ENCODE data around the gene UGT1A3.
A peak's percentile ranks its signal among the peaks of the same experiment; 100 is the strongest.
"Not testable (repeated sequence)": the region's sequence is repeated elsewhere in the genome, so short reads cannot be mapped to it uniquely, and the experiment has no call there.

UGT1A3 gene

DNA sequence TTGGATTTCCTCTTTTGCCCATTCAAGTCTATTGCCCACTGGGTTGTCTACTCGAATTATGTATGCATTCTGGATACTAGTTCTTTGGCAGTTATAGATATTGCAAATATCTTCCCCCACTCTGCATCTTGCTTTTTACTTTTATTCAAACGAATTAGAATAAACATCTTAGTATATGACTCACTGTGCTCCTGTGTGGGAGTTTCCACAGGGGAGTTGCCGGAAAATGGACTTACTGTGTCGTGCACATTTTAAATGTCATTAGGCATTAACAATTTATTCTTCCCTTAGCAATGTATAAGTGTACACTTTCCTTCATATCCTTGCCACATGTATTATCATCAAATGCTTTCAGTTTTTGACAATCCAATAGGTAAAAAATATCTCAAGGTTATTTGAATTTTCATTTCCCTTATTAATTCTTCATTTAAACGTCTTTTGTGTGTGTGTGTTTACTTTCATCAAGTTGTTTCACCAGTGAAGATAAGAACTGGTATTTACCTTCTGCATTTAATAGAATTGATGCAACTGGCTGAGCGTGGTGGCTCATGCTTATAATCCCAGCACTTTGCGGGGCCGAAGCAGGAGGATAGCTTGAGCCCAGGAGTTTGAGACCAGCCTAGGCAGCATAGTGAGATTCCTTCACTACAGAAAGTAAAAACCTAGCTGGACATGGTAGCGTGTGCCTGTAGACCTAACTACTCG lies 20.8 kb upstream of the UGT1A3 start:
- DNase-seq (ENCODE audit: low read depth in 1 of 2, low spot score in 1 of 2), result no peak

GRCh38 chr2:233708942-233709341 lies 19.9 kb upstream of the UGT1A3 start:
- DNase-seq (ENCODE audit: low read depth in 1 of 2, low spot score in 1 of 2), result no peak

GRCh38 chr2:233711312-233712008 lies 17.4 kb upstream of the UGT1A3 start:
- peak; percentile 35 to 40 for DNase-seq (ENCODE audit: low read depth in 1 of 2, low spot score in 1 of 2)

- no peak for DNase-seq (ENCODE audit: low read depth in 1 of 2, low spot score in 1 of 2)
These were observed 16.1 kb upstream of the UGT1A3 start, which contains the start of gene UGT1A5 for GRCh38 chr2:233712611-233713261. UGT1A5 (plus strand) TSS chr2:233712907; CDS start chr2:233712992, 85 bp downstream.

- DNase-seq (ENCODE audit: low read depth in 1 of 2, low spot score in 1 of 2), result no peak
These were observed 15.6 kb upstream of the UGT1A3 start for GRCh38 chr2:233713262-233713615.

- no peak for DNase-seq (ENCODE audit: low read depth in 1 of 2, low spot score in 1 of 2)
These were observed 14.7 kb upstream of the UGT1A3 start for GRCh38 chr2:233714121-233714520.

DNA sequence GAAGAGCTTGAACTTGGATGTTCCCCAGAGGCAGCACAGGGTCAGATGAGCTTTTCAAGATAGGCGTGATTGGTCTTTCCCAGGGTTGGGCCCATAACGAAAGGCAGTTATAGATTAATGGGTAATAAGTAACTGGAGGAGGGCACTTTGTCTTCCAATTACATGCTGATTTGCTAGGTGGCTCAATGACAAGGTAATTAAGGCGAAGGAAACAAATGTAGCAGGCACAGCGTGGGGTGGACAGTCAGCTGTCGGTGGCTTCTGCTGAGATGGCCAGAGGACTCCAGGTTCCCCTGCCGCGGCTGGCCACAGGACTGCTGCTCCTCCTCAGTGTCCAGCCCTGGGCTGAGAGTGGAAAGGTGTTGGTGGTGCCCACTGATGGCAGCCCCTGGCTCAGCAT lies 10.3 kb upstream of the UGT1A3 start, which contains the start of gene UGT1A4:
UGT1A4 (plus strand) TSS at position 185 of the 400 bp plus-strand sequence; CDS start at position 270, 85 bp downstream.
- DNase-seq (ENCODE audit: low read depth in 1 of 2, low spot score in 1 of 2), result no peak

DNA sequence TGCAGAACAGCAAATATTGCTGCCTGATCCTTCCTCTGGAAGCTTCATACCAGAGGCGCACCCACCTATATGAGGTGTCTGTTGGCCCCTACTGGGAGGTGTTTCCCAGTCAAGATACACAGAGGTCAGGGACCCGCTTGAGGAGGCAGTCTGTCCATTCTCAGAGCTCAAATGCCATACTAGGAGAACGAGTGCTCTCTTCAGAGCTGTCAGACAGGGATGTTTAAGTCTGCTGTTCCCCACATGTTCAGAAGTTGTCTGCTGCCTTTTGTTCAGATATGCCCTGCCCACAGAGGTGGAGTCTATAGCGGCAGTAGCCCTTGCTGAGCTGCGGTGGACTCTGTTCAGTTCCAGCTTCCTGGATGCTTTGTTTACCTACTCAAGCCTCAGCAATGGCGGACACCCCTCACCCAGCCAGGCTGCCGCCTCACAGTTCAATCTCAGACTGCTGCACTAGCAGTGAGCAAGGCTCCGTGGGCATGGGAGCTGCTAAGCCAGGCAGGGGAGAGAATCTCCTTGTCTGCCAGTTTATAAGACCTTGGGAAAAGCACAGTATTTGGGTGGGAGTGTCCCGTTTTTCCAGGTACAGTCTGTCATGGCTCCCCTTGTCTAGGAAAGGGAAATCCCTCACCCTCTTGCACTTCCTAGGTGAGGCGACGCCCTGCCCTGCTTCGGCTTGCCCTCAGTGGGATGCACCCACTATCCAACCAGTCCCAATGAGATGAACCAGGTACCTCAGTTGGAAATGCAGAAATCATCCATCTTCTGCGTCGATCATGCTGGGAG lies 8.2 kb downstream of the UGT1A3 start:
- not testable (repeated sequence) for DNase-seq (ENCODE audit: low read depth in 1 of 2, low spot score in 1 of 2)

- no peak for DNase-seq (ENCODE audit: low read depth in 1 of 2, low spot score in 1 of 2)
These were observed 12.0 kb downstream of the UGT1A3 start for GRCh38 chr2:233740870-233741269.

DNA sequence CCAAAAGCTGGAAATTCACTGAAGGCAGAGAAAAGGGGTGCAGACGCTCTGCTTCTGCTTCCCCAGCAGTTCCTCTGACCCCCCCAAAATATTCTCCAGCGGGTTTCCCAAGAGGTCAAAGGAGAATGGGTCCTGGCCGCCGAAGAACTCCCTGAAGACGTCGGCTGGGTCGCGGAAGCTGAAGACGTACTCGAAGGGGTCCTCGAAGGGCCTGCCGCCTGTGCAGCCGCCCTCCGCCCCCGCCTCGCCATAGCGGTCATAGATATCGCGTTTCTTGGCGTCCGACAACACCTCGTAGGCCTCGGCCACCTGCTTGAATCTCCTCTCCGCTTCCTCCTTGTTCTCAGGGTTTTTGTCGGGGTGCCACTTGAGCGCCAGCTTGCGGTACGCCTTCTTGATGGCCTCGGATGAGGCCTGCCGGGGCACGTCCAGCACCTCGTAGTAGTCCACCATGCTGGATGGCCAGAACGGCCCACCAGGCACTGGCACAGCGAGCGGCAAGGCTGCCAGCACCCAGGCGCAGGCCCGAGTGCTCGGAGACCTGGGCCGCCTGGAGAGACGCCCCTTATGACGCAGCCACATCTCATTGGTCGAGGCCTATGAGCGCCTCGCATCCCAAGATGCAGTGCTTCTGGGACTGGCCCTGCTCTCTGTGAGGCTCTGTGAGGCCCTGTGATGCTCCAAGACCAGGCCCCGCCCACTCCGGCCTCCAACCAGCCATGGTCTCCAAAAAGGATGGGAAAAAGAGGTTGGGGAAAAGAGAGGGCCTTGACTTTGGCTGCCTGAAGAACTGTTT lies 14.8 kb downstream of the UGT1A3 start:
- no peak for DNase-seq (ENCODE audit: low read depth in 1 of 2, low spot score in 1 of 2)

- DNase-seq (ENCODE audit: low read depth in 1 of 2, low spot score in 1 of 2), result no peak
These were observed 16.4 kb downstream of the UGT1A3 start for GRCh38 chr2:233745073-233745755.

- not testable (repeated sequence) for DNase-seq (ENCODE audit: low read depth in 1 of 2, low spot score in 1 of 2)
These were observed 17.0 kb downstream of the UGT1A3 start for GRCh38 chr2:233745838-233746237.

DNA sequence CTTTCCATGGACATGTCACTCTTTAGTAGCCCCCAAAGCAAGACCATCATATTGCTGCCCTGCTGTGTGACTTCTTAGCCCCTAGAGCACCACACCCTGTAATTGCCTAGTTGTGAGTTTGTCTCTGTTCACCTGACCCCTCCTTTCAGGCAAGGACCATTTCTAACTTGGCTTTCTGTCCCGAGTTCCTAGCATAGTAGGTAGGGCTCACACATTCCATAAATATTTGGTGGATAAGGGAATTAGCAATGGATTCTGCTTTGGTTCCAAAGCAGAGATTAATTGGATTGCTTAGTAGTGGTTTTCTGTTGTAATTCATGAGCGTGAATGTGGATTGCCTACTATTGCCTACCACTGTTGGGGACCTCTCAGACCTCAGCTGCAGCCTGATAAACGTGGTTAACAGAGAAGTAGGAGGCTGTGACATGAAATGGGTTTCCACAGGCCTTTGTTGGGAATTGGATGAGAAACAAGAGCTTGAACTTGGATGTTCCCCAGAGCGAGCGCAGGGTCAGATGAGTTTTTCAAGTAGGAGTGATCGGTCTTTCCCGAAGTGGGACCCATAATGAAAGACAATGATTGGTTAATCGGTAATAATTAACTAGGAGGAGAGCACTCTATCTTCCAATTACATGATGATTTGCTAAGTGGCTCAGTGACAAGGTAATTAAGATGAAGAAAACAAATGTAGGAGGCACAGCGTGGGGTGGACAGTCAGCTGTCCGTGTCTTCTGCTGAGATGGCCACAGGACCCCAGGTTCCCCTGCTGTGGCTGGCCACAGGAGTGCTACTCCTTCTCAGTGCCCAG lies 17.8 kb downstream of the UGT1A3 start:
- no peak for DNase-seq (ENCODE audit: low read depth in 1 of 2, low spot score in 1 of 2)

DNA sequence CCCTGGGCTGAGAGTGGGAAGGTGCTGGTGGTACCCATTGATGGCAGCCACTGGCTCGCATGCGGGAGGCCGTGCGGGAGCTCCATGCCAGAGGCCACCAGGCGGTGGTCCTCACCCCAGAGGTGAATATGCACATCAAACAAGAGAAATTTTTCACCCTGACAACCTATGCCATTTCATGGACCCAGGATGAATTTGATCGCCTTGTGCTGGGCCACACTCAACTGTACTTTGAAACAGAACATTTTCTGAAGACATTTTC lies 18.4 kb downstream of the UGT1A3 start:
- DNase-seq (ENCODE audit: low read depth in 1 of 2, low spot score in 1 of 2), result no peak

GRCh38 chr2:233750689-233751088 lies 21.8 kb downstream of the UGT1A3 start:
- not testable (repeated sequence) for DNase-seq (ENCODE audit: low read depth in 1 of 2, low spot score in 1 of 2)

DNA sequence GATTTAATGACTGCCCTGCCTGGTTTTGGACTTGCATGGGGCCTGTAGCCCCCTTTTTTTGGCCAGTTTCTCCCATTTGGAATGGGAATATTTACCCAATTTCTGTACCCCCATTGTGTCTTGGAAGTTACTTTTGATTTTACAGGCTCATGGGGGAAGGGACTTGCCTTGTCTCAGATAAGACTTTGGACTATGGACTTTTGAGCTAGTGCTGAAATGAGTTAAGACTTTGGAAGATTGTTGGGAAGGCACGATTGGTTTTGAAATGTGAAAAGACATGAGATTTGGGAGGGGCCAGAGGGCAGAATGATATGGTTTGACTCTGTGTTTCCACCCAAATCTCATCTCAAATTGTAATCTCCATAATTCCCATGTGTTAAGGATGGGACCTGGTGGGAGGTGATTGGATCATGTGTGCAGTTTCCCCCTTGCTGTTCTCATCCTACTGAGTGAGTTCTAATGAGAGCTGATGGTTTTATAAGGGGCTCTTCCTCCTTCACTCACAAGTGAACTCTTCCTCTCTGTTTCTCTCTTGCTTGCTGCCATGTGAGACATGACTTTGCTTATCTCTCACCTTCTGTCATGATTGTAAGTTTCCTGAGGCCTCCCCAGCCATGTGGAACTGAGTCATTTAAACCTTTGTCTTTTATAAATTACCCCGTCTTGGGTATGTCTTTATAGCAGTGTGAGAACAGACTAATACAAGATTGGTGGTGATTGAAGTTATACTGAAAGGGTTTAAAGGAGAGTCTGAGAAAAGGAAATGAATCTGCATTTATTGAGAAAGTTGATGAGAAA lies 22.6 kb downstream of the UGT1A3 start:
- not testable (repeated sequence) for DNase-seq (ENCODE audit: low read depth in 1 of 2, low spot score in 1 of 2)

GRCh38 chr2:233754872-233755611 lies 26.2 kb downstream of the UGT1A3 start:
- no peak for DNase-seq (ENCODE audit: low read depth in 1 of 2, low spot score in 1 of 2)

Measured in activated T-helper 1 cell treated with anti-CD3 and anti-CD28 coated beads, Interleukin-2, amount 50 U/mL, for 16 hours (primary cell).